NK-92 (cell line): Measurements from ENCODE around the gene MRPL2.
"Not testable (repeated sequence)": the region's sequence is repeated elsewhere in the genome, so short reads cannot be mapped to it uniquely, and the experiment has no call there.

ENCODE experiments used
- DNase-seq: peaks from one replicate; lab custom pipeline; 2025; ENCODE audit not compliant: unreplicated experiment; lab: John Stamatoyannopoulos, UW

Gene MRPL2

DNA sequence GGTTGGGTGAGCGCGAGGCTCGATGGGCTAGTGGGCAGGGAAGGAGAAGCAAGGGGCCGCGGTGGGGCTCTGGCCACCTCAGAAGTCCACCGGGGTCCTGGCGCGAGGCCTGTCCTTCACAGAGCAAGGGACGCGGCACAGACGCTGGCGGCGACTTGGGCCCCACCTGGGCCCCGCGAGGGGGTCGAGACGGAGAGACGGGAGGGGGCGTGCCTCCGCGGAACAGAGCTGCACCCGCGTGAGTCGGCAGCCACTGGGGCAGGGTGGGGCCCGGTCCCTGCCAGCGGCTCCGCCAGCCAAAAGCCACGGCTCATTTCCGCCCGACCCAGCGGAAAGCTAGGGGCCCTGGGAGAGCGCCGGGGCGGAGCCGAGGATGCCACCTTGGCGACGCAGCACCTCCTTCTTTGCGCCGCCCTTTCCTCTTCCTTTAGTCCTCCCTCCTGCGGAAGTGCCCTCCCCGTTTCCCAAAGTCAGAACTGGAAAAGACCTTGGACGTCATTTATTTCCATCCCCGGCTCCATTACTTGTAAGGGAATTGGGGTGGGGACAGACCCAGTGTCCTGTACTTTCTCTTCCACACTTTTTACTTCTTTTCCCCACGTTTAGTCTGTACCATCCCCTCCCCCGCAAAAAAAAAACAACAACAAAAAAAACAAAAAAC, 5.6 kb downstream of the MRPL2 start, which contains the start of gene CUL7:
CUL7 (minus strand) TSS at position 307 of the 661 bp plus-strand sequence. CDS start 1,063 bp downstream, outside the sequence.
- peak; percentile 41 for DNase-seq

DNA sequence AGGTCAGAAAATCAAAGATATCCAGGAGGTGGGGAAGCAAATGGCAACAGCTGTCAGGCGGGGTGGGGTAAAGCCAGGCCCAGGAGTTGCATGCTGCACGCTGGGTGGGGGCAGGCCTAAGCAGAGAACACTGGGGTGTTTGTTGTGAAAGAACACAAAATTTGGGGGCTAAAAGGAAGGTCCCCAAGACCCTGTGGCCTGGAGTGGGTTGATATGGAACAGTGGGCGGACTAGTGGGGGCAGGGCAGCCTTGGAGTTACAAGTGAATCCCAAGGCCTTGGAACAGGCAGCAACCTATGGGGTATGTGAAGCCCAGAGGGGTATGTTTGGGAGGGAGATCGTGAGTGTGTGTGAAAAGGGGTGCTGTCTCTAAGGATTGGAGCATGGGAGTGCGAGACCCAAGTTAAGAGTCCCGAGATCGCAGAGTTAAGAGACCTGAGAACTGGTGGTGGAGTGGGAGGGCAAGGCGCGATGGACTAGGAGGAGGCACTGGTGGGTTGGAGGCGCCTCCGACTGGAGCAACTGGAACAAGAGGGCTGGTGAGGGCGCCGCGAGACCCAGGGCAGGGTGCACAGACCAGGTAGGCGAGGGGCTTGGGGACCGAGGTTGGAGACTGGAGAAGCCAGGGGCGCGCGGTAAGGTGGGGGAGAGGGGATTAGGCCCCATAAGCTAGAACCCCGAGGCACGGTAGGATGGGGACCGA, 6.2 kb downstream of the MRPL2 start:
- DNase-seq: no peak

DNA sequence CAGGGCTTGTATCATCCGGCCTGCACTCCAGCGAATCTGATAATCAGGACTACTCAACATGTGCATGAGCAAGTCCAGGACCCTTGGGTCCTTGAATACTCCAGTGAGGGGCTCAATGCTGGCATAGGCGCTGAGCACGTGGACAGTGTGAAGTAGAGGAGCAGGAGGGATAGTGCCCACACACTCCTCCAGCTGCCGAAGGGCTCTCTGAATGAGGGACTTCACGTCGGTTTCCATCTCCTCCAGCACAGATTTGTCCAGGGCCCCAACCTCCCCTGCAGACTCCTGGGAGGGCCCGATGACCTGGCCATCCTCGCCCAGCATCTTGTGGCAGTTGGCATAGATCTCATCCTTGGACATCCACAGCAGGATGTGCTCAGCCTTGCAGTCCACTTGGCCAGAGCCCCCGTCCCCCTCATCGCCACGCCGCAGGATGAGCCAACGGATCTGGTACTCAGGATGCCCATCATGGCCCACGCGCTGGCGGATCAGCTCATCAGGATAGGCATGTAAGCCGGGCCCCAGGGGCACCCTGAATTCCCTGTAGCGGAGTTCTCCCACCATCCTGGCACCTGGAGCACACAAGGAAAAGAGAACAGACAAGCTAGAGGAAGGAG, 6.9 kb downstream of the MRPL2 start:
- DNase-seq: no peak

DNA sequence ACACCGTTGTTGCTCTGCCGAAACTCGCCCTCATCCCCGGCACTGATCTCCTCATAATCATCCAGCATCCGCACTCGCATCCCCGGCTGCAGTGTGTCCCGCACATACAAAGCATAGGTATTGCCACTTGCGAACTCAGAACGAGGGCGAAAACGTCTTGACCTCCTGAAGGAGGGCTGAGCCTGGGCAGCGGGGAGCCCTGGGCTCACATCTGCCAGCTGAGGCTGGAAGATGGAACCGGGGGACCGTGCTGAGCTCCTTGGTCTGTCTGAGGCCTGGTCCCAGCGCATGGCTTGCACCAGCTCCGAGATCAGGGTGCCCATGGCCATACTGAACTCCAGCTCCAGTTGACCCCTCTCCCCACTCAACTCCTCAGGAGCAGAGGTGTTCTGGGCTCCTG, 8.3 kb downstream of the MRPL2 start:
- DNase-seq: no peak

DNA sequence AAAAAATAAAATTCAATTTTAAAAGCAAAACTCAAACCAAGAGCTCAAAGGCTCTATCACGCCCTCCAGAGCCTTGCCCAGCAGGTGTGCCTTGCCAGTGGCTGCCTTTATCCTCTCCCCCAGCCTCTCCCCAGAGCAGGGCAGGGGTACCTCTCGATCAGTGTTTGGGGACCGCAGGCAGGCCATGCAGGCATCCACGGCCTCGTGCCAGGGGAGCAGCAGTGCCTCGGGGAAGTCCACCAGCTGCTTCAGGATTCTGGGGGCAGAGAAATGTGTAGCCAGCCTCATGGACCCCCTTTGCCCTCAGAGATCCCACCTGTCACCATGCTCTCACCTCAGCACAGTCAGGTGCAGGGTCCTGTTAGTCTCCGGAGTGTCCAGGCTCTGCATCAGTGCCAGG, 11.2 kb downstream of the MRPL2 start:
- DNase-seq: no peak

DNA sequence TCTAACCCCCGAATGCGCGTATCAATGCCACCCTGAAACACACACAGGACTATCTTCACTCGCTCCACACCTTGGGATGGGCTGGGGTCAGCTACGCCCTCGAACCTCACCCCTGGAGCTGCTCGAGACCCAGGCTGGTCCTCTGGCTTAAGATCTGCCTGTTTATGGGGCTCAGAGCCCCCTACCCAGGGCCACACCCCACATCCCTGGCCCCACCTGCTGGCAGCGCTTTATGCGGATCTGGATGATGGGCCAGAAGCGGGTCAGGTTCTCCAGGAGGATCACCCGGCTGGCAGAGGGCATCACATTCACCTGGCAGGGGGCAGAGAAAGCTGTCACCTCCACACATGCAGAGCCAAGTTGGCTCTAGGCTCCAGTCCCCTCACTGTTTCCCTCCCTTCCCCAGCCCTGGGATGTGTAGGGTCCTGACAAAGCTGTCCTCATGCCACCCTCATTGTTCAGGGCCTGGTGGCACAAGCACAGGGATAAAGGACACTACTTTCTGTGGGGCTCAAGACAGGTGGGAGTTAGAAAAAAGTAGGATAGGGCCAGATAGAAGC, 13.8 kb downstream of the MRPL2 start:
- DNase-seq: no peak

DNA sequence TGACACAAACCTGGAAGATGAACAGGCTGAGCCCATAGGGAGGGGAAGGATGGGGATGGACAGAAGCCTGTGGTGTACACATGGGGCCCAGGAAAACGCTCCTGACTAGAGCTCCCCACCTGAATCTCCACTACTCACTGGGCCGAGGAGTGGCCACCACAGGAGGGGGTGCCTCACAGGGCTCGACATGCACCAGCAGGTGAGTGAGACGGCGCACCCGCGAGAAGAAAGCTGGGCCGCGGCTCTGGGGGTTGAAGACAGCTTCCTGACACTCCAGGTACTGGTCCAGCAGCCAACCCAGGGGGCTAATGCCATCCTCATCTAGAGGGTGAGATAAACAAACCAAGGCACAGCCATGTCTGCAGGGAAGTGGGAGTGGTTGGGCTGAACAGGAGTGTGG, 15.9 kb downstream of the MRPL2 start:
- DNase-seq: no peak

DNA sequence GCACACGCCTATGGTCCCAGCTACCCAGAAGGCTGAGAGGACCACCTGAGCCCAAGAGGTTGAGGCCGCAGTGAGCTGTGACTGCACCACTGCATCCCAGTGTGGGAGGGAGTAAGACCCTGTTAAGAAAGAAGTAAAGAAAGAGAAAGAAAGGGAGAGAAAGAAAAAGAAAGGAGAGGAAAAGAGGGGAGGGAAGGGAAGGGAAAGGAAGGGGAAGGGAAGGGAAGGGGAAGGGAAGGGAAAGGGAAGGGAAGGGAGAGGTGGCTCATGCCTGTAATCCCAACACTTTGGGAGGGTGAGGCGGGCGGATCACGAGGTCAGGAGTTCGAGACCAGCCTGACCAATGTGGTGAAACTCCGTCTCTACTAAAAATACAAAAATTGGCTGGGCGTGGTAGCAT, 17.8 kb downstream of the MRPL2 start:
- not testable (repeated sequence) for DNase-seq

DNA sequence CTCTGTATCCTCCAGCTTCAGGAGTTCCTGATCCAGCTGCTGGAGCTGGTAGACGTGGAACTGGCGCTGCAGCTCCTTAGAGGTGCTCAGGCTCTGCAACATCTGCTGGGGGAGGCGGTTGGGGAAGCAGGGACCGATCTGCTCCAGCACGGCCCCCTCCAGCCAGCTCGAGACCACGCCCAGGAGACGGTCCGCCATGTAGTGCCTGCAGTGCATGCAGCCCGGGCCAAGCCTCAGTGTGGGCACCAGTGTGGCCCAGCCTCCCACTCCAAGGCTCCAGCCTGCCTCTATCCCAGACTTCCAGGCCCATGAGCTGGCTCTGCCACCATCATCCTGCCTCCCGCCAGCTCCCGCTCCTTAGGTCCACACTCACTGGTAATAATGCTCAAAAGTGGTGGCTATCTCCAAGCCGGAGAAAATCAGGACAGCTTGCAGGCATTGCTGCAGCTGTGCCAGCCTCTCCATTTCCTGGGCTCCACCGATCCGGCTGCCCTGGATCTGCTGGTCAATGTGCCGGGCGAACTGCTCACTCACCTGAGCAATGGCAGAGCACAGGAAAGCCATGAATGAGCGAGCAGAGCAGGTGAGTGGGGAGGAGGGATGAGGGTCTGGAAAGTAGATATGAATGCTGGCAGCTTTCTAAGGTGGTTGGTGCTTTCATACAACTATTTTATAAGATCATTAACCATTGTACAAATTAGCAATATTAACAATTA, 18.5 kb downstream of the MRPL2 start:
- DNase-seq: no peak

DNA sequence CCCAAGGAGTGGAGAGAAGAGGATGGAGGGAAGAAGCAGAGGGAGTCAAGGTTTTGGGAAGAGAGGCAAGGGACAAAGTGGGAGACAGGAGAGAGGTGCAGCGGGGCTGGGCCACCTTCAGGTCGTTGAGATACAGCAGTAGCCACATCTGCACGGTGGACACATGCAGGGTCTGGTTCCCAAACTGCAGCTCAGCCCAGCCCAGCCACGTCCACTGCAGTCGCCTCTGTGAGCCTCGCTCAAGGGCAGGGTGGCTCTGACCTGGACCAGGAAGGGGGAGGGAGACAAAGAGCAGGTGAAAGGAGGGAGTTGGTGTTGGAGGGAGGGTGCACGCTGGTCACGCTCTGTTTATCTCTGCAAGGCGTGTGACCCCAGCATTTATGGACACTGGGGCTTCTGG, 20.5 kb downstream of the MRPL2 start:
- no peak for DNase-seq

DNA sequence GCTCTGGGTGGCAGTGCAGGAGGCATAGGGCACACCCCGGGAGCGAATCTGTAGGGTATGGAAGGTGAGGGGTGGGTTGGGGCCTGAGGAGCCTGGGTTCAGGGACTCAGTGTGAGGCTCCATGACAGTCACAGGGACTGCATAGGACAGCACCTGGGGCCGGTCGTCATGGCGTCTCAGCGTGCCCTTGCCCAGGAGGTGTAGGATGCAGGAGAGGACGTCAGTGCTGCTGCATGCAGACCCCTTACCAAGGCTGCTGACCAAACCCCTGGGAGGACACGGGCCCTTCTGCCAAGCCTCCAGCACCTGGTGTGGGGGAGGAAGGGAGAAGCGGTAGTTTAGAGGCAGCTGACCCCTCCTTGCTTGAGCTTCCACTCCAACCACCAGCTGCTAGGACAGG, 21.5 kb downstream of the MRPL2 start:
- no peak for DNase-seq

DNA sequence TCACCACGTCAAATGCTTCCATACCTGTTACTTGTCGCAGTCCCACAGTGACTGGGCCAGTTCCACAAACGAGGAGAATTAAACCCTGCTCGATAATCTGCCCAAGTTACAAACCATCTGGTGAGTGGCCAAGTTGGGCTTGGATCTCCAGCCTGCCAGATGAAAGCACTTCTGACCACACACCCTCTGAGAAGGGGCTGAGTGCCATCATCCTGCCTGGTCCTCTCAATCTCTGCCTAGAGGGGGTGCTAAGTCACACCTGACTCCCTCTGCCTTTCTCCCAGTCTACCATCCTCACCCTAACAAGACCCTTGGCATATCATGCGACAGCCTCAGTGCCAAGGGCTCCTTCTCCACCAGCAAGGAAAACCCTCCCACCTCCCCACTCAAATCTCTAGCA, 22.0 kb downstream of the MRPL2 start:
- no peak for DNase-seq

DNA sequence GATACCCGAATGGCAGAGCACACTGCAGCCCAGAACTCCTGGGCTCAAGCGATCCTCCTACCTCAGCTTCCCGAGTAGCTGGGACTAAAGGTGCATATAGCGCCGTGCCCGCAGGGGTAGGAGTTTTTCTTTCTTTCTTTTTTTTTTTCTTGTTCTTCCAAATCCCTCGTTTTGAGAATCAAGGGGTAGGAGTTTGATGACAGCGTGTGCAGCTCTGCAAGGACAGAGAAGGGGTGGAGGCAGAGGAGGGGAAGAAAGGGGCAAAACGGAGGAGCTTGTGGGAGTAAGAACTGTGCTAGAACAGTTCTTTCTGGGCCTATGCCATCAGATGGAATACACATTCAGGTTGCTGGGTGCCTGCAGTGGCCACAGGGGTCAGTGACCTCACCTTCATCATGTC, 22.5 kb downstream of the MRPL2 start:
- DNase-seq: no peak

DNA sequence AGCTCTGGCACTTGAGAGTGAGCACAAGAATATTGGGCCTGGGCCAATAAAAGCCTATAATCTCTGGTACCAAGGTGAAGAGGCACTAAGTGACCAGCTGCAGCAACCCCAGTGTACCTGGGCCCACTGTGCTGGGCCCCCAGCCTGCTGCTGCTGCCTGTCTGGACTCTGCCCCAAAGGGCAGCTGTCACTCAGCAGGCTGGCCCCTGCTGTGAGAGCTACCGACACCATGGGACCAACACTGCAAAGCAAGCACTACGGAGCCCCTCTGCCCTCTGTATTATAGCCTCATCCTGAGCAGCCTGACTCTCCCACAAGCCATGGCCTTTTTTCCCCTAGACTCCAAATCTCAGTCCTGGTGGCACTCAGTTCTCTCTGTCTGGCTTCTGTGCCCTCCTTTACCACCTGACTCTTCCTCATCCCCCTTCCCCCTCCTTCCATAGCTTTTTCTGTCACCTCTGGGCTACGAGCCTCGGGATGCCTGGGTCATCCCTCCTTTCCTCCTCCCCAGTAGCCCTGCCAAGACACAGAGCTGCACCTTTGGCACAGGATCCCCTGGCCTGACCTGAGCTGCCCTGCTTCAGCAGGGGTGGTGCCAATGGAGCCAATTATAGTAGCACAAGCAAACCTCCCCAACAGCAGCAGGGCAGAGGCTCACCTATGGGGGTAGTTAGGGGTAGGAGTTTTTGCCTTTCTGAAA, 23.6 kb downstream of the MRPL2 start:
- no peak for DNase-seq

DNA sequence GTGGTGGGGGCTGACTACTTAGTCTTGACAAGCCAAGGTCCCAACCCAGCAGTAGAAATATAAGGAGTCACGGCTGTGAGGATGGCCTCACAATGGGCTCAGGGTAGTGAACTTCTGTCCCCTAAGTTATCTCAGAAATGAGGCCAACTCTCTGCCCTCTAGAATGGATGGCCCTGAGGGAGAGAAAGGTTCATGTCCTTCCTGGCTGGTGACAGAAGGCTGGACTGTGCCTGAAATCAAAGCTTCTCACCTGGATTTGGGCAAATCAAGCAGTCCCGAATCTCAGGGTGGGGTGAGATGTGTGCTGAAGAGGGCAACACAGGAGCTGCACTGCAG, 25.1 kb downstream of the MRPL2 start:
- no peak for DNase-seq

DNA sequence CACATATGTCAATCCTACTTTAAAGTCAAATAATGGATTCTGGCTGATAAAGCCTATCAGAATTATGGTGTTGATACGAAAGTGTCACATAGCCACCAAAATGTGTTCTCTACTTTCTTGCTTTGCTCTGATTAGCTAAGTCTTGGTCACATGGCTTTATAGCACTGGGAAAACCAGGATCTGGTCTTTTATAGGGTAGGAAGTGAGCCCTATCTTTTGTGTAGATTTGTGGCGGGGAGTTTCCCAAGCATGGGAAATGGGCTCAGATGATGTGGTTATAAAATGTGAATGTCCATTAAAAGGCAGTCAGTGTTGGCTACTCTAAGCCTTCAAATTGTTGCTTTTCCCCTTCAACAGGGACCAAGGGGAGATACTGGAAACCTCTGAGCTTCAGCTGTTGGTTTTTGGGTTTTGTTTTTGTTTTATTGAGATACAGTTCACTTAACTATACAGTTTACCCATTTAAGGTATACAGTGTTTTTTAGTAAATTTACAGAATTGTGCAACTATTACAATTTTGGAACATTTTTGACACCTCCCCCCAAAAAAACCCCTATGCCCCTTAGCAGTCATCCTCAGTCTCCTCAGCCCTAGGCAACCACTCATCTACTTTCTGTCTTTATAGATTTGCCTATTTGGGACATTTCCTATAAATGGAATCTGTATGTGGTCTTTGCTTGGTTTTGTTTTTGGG, 25.6 kb downstream of the MRPL2 start:
- no peak for DNase-seq

DNA sequence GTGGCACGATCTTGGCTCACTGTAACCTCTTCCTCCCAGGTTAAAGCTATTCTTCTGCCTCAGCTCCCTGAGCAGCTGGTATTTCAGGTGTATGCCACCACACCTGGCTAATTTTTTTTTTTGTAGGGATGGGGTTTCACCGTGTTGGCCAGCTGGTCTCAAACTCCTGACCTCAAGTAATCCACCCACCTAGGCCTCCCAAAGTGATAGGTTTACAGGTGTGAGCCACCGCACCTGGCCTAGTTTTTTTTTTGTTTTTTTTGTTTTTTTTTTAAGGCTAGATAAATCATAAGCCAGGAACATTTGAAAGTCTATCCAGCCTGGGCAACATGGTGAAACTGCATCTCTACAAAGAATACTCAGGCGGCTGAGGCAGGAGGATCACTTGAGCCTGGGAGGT, 26.9 kb downstream of the MRPL2 start:
- DNase-seq: no peak

DNA sequence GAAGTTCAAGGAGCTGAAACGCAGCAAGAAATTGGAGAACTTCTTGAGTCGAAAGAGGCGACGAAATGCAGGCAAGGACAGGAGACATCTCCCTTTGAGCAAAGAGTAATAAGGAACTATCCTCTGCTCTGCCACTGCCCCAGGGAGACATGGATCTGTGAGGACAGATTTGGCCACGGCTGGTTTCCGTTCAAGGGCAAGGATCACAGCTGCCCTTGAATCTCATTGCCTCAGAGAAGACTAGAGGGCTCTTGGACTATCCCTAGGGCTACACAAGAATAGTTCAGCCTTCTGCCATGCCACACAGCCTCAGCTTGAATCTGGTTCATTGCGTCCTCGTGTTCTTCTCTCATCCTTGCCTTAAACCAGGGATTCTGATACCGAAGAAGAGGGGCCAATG, 30.1 kb downstream of the MRPL2 start:
- no peak for DNase-seq

DNA sequence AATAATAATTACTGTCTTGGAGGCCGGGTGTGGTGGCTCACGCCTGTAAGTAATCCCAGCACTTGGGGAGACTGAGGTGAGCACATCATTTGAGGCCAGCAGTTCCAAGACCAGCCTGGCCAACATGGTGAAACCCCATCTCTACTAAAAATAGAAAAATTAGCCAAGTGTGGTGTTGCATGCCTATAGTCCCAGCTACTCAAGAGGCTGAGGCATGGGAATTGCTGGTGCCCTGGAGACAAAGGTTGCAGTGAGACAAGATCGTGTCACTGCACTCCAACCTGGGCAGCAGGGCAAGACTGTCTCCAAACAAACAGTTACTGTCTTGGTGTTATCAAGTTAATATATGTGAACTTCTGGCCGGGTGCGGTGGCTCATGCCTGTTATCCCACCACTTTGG, 32.9 kb downstream of the MRPL2 start:
- no peak for DNase-seq

DNA sequence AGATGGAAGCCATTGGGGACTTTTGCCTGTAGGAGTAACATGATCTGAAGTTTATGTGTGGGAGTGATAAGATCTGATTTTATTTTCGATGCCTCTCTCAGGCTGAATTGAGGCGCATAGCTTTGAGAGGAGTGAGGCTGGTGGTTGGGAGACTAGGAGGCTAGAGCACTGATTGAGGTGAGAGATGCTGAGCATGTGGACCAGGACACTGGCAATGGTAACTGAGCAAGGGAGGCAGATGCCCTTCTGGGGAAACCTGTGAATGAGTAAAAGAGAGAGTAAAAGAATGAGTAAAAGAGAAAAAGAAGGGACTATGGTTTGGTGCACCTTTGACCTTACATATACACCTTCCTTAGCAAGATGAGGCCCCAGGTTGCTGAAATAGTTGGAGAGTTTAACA, 34.8 kb downstream of the MRPL2 start:
- no peak for DNase-seq
